NCI-H1436 (cell line): Measurements from ENCODE around the gene ACSM3.
"Not testable (repeated sequence)": the region's sequence is repeated elsewhere in the genome, so short reads cannot be mapped to it uniquely, and the experiment has no call there.

ENCODE experiments used
- DNase-seq: peaks from one replicate; lab custom pipeline; 2025; lab: John Stamatoyannopoulos, UW

The ACSM3 gene, protein sequence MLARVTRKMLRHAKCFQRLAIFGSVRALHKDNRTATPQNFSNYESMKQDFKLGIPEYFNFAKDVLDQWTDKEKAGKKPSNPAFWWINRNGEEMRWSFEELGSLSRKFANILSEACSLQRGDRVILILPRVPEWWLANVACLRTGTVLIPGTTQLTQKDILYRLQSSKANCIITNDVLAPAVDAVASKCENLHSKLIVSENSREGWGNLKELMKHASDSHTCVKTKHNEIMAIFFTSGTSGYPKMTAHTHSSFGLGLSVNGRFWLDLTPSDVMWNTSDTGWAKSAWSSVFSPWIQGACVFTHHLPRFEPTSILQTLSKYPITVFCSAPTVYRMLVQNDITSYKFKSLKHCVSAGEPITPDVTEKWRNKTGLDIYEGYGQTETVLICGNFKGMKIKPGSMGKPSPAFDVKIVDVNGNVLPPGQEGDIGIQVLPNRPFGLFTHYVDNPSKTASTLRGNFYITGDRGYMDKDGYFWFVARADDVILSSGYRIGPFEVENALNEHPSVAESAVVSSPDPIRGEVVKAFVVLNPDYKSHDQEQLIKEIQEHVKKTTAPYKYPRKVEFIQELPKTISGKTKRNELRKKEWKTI

DNA sequence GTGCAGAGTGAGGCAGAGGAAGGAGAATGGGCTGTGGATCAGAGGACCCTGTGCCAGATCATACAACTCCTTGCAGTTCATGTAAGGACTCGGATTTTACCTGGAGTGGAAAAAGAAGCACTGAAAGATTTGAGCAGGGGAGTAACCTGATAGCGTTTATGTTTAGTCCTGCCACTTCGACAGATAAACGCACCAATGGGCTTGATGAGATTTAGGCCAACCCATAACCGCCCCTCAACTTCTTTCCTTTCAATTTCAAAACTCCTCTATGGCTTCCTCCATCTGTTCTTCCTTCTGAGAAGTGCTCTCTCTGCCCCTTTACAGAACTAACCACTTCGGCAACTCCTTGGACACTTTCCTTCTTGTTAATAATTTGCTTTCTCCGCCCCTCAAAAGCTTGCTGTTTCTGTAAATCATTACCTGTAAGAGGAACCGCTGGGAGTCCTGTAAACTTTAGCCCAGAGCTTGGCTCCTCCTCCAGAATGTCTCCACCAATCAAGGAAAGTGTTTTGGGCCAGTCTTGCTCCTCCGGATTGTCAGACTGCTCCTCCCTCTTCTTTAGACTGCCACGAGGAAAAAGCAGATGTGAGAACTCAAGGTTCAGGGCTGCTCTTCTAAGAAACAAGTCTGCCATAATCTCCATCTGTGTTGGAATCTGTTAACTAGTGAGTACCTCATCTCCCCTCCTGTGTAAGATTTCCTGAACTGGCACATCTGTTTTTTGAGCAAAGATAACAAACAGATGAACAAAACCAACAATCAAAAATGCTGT, at the start of gene ACSM3:
Gene ACSM3 (plus strand): TSS at position 554 of the 772 bp plus-strand sequence. CDS start 6,021 bp downstream, outside the sequence.
- DNase-seq: no peak

DNA sequence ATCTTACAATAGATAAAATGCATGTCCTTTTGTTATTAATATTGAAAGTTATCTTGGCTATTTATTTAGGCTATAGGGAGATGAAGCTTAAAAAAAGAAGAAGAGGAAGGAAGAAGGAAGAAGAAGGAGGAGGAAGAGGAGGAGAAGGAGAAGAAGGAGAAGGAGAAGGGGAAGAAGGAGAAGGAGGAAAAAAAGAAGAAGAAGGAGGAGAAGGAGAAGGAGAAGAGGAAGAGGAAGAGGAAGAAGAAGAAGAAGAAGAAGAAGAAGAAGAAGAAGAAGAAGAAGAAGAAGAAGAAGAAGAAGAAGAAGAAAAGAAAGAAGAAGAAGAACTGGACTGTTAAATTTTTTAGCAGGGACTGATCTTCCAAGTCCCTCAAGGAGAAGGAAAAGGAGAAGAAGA, 46.1 kb upstream of the ACSM3 start:
- not testable (repeated sequence) for DNase-seq

DNA sequence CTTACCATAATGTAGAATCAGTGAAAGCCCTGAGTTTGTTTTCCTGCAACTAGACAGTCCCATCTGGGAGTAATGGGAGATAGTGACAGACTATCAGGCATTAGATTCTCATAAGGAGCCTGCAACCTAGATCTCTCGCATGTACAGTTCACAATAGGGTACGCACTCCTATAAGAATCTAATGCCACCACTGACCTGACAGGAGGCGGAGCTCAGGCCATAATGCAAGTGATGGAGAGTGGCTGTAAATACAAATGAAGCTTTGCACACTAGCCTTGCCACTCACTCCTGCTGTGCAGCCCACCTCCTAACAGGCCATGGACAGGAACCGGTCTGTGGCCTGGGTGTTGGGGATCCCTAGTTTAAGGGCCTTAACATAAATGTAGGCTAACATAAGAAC, 43.6 kb upstream of the ACSM3 start:
- no peak for DNase-seq

DNA sequence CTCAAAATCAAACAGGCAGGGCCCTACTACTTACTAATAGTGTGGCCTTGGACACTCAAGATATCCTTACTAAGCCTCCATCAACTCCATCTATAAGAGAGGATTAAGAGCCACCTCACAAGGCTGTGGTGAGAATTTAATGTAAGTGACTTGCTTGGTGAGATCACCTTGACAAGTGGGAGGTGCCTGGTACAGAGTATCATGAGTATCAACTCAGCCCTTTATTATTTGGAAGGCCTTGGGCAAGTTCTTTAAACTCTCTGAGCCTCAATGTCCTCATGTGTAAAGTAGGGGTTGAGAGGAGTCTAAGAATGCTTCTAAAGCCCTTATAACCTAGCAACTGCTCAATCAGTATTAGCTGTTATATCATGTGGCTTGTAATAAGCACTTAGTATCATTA, 37.2 kb upstream of the ACSM3 start:
- DNase-seq: no peak

DNA sequence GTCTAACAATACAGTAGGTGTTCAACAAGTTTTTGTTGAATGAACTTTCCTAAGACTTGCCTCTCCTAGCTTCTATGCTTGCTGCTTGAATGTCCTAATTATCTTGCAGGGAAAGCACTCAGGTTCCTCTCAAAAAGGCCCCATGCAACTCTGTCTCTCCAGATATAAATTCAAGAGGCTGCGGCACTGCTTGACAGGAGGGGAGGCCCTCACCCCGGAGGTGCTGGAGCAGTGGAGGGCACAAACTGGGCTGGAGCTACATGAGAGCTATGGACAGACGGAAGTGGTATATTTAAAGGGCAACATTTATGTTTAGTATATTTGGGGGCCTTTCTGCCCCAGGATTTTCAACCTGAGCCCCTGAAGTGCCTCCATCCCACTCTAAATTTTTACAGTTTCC, 36.6 kb upstream of the ACSM3 start:
- no peak for DNase-seq

DNA sequence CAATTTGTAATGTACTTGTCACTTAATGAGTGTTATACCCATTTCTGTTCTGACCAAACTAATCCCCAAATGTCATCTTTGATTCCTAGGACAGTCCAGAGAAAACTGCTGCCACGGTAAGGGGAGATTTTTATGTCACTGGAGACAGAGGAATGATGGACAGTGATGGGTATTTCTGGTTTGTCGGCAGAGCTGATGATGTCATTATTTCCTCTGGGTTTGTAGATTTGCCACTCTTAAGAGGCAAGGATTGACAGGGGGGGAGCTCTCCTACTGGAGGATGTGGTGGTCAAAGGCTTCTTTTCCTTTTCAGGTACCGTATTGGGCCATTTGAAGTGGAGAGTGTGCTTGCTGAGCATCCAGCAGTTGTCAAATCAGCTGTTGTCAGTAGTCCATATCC, 34.7 kb upstream of the ACSM3 start:
- no peak for DNase-seq

DNA sequence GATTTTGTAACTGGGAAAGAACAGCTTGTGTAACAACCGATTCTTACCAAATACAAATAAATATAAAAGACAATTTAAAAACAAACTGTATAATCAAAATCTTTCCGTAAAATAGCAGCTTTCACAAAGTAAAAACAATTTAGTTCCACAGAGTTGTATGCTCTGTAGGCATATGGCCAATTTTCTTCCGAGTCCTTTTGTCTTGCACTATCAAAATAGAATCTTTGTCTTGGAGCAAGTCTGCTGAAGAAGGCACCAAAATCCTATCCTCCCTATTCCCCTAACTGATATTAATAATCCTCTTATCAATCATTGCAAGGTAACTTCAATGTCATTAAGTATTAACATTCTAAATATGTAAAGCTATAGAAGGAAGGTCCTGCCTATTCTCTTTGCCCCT, 29.8 kb upstream of the ACSM3 start:
- DNase-seq: no peak

DNA sequence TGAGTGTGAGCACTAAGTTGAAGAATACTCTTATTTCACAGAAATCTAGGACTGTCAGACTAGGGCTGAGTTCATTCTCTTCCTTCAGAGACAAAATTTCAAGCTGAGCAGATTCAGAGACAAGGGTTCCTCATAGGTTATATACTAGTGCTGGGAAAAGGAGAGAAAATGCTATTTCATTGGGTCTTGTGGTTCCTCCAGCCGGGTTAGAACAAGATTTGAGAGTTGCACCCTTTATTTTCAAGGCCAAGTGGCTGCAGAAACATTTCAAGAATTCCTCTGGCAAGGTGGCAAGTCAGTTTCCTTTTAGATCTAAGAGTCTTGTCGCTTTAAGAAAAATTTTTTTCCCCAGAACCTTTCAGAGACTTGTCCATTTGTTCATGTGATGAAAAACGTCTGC, 29.0 kb upstream of the ACSM3 start:
- no peak for DNase-seq

DNA sequence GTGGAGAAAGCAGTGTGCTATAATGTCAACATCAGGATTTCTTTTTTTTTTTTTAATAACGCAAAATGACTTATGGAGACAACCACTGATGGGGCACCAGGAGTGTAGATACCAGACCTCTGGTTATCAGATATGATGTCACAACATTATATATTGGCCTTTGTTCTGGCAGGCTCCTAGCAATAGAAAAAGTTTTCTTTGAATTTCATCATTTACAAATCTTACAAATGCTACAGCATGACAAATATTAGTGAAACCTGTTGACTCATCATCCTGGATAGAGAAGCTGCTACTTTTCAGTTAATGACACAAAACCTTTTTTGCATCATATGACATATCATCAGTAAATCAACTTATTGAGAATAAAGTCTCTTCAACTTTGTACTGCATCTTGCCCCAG, 28.3 kb upstream of the ACSM3 start:
- DNase-seq: no peak

DNA sequence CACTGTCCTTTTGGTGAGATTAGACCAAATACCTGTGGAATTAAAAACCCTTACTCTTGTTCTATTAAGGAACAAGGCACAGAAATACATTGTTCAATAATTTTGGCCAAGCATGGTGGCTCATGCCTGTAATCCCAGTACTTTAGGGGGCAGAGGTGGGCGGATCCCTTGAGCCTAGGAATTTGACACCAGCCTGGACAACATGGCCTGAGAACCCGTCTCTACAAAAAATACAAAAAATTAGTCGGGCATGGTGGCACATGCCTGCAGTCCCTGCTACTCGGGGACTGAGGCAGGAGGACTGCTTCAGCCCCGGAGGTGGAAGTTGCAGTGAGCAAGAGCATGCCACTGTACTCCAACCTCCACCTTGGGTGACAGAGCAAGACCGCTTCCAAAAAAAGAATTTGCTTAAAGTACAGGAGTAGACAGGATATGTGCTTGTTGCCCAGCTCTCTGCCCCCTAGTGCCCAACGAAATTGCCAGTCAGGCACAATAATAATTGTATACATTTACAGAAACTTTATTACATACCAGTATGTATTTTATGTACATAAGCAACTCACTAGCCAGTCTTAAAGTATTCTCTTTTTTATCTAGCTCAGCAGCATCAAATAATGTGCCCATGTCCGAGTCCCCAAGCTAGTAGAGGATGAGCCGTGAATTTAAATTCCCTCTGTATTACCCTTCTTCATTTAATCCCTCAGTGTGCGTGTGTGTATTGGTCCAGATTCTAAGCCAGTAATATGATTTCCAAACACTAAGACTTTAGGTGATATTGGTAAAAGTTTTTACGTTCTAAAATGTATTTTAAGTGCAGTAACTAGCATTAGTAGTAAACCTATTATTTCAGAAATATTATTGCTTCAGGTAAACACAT, 23.6 kb upstream of the ACSM3 start:
- no peak for DNase-seq

DNA sequence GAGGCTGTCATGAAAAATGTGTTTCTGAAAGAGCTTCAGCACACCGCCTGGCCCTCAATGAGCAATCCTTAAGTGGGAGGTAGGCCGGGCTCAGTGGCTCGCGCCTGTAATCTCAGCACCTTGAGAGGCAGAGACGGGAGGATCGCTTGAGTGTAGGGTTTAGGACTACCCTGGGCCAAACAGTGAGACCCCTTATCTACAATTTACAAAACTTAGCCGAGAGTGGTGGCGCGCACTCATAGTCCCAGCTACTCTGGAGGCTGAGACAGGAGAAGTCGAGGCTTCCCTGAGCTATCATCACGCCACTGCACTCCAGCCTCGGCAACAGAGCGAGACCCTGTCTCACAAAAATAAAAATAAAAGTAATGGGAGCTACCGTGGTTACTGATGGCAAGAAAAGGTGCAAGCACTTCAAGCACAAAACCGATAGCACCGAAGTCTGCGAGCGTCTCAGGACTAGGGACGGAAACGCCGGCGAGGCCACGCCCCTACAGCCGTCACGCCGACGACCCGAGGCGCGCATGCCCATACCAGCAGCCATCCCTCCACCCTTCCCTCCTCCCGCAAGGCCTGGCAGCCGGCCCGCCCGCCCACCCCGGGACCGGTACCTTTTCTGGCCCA, 22.8 kb upstream of the ACSM3 start:
- DNase-seq: peak; percentile 74

DNA sequence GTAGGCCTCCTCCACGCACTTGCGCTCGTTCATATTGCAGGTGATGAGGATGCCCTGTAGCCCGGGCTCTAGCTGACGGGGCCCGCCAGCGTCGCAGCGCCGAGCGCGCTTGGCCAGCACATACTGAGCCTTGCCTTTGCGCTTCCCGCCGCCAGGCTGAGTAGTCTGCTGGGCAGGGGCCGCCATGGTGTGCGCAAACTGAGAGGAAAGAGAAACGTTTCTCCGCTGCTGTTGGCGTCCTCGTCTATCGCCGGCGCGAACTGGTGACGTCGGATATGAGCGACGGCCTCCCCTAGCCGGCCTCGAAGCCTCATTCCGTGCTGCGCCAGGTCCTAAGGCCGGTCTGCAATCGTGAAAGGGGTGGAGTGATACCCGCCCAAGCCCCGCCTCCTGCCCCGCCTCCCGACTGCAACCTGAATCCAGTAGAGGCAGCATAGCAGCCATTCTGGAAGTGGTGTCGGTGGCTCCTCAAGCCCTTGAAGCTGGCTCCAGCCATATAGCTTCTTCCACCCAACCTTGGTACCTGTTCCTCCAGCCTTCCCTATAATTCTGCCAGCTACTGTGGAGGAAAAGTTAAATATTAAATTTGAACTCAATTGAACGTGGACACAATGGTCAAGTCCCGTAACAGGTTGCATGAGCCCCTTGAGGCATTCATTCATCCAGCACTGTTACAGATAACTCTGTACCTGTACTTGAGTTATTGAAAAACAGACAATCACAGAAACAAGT, 22.1 kb upstream of the ACSM3 start, which contains the start of gene THUMPD1:
Gene THUMPD1 (minus strand): TSS at position 265 of the 732 bp plus-strand sequence. CDS start 79 bp downstream, at position 186.
- DNase-seq: peak; percentile 92

DNA sequence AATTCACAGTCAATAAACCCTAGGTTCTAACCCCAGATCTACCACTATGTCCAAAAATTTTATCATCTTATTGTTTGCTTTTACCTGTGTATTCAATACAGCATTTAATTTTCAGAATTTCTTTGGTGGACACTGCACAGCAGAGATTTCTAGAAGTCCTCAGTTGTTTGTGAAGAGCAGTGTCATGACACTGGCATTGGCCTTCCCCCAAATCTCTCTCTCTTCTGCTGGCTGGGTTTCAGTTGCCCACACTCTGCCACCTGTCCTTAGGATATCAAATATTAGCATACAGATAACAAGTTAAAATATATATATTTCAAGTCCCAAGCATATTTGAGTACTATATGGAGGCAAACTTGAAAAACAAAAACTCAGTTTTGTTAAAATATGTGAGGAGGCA, 20.2 kb upstream of the ACSM3 start:
- DNase-seq: no peak

DNA sequence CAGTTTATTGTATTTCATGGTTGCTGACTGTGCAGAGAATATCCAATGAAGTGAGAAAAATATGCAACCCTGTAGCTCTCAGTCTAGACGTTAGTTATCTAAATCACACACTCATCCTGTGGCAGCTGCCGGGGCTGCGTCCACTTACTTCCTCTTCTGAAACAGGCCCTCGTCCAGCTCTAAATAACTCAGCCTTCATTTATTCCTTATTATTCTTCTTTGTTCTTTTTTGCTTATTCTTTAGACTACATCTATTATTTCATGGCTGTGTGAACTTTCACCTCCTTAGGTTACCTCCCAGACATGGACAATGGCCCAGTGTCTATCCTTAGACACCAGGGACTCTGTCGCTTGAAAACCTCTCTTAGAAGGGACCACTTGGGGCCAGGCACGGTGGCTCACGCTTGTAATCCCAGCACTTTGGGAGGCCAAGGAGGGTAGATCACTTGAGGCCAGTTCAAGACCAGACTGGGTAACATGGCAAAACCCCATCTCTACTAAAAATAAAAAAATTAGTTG, 18.8 kb upstream of the ACSM3 start:
- DNase-seq: no peak

DNA sequence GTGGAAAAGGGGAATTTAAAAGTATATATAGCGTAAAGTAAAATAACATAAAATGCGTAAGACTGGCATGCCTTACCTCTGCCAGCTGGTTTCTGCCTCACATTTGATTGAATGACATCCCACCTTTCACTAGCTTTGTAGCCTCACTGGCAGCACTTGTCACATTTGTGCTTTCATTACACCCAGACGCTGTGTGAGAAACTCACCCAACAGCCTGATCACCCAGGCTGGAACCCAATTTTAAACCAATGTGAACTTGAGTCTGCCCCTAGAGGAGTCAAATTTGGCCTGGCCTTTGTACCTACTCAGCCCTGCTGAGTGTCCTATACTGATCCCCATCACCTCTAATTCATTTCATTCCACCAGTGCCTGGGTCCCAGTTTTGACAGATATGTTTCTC, 17.4 kb upstream of the ACSM3 start:
- DNase-seq: no peak

DNA sequence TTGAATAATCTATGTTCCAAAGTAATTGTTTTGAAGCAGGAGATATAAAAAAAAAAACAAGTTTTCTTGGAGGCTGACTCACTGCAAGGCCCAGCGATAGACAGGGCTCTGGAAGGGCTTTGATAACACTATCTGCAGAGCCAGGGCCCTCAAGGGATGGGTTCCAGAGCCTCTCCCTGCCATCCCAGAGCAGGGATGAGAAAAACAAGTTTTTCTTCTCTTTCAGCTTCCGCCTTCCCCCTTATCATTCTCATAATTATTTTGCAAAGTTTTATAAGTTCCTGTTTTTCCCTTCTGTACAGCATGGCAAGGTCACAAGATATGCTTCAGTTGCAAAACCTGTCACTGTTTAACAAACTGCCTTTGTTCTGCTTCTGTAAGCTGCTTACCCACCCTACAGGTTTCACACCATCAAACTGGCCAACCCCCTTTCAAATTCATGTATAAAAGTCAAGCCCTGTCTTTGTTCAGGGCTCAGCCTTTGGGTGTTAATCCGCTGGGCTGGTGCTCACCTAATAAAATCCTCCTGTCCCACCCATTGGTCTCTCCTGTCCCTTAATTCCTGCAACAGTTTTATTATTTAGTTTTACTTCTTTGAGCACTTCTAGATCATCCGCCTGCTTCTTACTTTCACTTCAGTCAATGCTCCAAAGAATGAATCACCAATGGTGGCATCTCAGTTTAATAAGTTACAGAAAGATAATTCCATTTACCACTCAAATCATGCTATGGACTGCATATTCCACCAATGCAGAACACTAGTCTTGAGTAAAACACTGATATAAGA, 16.6 kb upstream of the ACSM3 start:
- no peak for DNase-seq

DNA sequence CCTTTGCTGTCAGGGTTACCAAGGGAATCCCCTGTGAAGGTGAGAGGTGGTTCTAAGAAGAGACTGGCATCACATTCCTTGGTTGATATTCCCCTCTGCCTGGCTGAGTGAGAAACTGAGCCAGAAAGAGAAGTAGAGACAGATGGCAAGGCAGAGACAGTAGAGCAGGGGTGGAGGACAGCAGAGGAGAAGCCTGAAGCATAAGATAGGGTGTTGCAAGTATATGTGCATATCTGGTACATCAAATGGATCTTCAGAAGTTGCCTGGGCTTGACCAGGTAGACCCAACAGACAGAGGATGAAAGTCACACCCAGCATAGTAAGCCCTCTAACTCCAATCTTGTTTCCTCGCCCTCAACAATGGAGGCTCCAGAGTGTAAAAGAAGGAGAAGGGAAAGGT, 14.3 kb upstream of the ACSM3 start:
- no peak for DNase-seq

DNA sequence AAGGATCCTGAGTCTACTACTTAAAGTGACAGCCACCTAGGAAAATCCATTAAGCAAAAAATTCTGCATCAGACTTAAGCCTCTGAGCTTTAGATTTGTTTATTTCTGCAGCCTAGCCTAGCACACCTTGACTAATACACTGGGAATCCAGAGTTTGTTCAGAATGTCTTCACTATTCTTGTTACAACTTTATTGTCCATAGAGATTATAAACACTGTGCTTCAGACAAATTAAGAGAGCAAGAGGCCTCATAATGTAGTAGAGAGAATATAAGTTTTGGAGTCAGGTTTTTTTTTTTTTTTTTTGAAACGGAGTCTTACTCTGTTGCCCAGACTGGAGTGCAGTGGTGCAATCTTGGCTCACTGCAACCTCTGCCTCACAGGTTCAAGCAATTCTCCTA, 13.3 kb upstream of the ACSM3 start:
- no peak for DNase-seq

DNA sequence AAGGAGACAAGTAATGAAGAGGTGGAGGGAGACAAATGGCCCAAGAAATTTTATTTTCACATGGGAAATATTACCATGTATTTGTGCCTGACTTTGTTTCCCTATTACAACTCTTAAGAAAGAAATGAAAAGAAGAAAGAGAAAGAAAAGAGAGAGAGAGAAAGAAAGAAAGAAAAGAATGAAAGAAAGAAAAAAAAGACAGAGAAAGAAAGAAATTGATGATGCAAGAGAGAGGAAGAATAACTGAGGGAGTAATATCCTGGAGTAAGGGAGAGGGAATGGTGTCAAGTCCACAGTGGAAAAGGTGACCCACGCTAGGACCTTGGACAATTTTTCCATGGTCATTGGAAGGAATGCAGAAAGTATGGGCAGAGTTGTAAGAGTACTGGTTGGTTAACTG, 10.1 kb upstream of the ACSM3 start:
- no peak for DNase-seq

DNA sequence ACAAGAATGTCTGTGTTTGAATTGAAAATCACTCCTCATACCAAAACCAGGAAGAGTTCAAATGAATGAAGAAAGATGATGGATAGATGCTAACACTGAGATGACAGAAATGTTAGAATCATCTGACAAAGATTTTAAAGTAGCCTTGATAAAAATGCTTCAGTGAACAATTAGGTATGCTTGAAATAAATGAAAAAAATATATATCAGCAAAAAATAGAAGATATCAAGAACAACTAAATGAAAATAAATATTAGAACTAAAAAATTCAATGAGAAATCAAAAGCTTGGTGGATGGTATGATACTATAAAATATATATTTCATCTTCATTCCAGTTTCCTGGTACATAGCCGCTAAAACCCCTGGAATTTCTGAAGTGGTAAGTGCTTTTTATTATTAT, 8.6 kb upstream of the ACSM3 start:
- no peak for DNase-seq
